Measurements from ENCODE around the gene TFEC. TPM values are rescaled to one million over a fixed set of nuclear protein-coding genes. Genes with fewer than 3 reads are reported as not detected.

The TFEC gene
- total and polyA plus RNA-seq, 10 of the 15 experiments (the other 5 are each of a cell fraction or from before 2014, with no cell fraction given): 0.18 to 5.8 (median 2.4) TPM

DNA sequence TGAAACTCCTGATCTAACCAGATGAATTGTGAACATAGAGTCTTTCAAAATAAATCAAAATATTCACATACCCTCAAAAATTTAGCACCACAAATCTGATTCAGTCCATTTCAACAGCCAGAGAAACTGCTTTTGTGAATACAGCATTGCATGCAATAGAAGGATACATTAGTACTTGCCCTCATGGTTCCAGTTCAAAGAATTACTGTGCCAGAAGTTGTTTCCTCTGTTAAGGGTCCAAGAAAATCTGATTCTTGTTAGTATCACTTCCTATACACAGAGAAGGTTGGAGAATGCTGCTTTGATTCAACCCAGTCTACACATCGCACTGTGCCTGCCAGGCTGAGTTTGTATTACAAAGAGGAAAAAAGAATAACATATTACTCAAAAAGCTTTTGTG is 115.6 kb downstream of the TFEC start (continued):
- TF ChIP-seq, protein P1, sequence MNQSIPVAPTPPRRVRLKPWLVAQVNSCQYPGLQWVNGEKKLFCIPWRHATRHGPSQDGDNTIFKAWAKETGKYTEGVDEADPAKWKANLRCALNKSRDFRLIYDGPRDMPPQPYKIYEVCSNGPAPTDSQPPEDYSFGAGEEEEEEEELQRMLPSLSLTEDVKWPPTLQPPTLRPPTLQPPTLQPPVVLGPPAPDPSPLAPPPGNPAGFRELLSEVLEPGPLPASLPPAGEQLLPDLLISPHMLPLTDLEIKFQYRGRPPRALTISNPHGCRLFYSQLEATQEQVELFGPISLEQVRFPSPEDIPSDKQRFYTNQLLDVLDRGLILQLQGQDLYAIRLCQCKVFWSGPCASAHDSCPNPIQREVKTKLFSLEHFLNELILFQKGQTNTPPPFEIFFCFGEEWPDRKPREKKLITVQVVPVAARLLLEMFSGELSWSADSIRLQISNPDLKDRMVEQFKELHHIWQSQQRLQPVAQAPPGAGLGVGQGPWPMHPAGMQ (IDR thresholded peaks at IDR 0.05; ENCODE audit: borderline replicate concordance): no peak
- TF ChIP-seq CBX5 (IDR thresholded peaks at IDR 0.05; ENCODE audit: low read depth): no peak
- no peak for TF ChIP-seq PML (IDR thresholded peaks at IDR 0.05; ENCODE audit: low read length)
- TF ChIP-seq NBN (IDR thresholded peaks at IDR 0.05): no peak
- TF ChIP-seq SIN3A (IDR thresholded peaks at IDR 0.05; ENCODE audit: low read depth, low read length): no peak
- no peak for TF ChIP-seq IKZF2 (IDR thresholded peaks at IDR 0.05)
- TF ChIP-seq RB1 (IDR thresholded peaks at IDR 0.05; ENCODE audit: borderline replicate concordance): no peak
- TF ChIP-seq, protein P2, sequence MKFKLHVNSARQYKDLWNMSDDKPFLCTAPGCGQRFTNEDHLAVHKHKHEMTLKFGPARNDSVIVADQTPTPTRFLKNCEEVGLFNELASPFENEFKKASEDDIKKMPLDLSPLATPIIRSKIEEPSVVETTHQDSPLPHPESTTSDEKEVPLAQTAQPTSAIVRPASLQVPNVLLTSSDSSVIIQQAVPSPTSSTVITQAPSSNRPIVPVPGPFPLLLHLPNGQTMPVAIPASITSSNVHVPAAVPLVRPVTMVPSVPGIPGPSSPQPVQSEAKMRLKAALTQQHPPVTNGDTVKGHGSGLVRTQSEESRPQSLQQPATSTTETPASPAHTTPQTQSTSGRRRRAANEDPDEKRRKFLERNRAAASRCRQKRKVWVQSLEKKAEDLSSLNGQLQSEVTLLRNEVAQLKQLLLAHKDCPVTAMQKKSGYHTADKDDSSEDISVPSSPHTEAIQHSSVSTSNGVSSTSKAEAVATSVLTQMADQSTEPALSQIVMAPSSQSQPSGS (IDR thresholded peaks at IDR 0.05; ENCODE audit: low read length): no peak

DNA sequence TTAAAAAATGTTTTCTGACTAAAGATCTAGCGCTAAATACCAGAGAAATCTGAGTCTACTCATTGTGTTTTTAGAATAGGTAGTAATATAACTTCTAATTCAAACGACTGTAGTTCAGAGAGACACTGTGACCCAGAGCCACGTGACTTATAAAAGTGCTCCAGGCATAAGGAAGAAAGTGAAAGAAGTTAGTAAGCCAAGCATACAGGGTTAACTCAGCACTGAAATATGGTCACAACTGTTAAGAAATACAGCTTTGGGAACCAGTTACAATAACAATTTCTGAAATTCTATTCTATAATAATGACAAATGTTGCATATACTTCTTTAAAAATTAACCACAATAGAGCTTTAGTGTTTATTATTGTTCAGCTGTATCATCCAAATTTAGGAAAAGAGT is 119.1 kb downstream of the TFEC start:
- Histone ChIP-seq H4K20me1 (ENCODE audit: control insufficient read depth, insufficient read depth) (no peaks in the 10 kb centered on the region), H3K4me1 (ENCODE audit: control insufficient read depth, insufficient read depth, low read length) (no peaks in the 10 kb centered on the region), H3K4me3 (no peak overlapping the region), H3K9ac (ENCODE audit: control insufficient read depth, insufficient read depth, low read length) (no peak overlapping the region), H3K79me2 (ENCODE audit: control insufficient read depth, insufficient read depth, low read length) (no peaks in the 10 kb centered on the region), H3K9me3 (replicated peaks; ENCODE audit: control insufficient read depth, insufficient read depth, low read length) (no peaks in the 10 kb centered on the region), H3K27ac (ENCODE audit: control insufficient read depth, insufficient read depth) (no peak overlapping the region), H3K27me3 (replicated peaks in 1 of 2; ENCODE audit: control insufficient read depth in 2 of 2, insufficient read depth in 2 of 2, low read length in 1 of 2) (no peaks in the 10 kb centered on the region; a peak in 1 of 4 replicates), H3K36me3 (ENCODE audit: control insufficient read depth in 2 of 2, insufficient read depth in 2 of 2, low read length in 1 of 2) (no peaks in the 10 kb centered on the region), H2AFZ (ENCODE audit: control insufficient read depth, low read depth, low read length) (no peak overlapping the region), H3K4me2 (ENCODE audit: control insufficient read depth, insufficient read depth) (no peak overlapping the region)
- intact Hi-C loops (cut with micrococcal nuclease; ENCODE audit: unreplicated experiment) (loop anchor here (5.0 to 10.0 kb wide), 2 partner anchors 213 to 1044 kb away; no protein-coding TSS in a partner anchor), in situ Hi-C loops (cut with MboI) (no loop called here)
- WGBS (ENCODE audit: insufficient coverage, insufficient replicate concordance, low lambda C conversion rate, missing lambda C conversion rate): 30% methylated on average over 3 of the region's 3 CpGs
- FAIRE-seq (no peak), ATAC-seq (no peak), DNase-seq (ENCODE audit: low read depth, low spot score) (no peak)
- RAD21 ChIA-PET (ENCODE audit: unreplicated experiment): no interaction called here
- POLR2A ChIA-PET: no interaction called here
- BruUV-seq (replicated peaks): no TSS peak
- SMC1A ChIA-PET (ENCODE audit: uncharacterized antibody, unreplicated experiment): no interaction called here
- CTCF ChIA-PET: no interaction called here
- TF ChIP-seq POLR2AphosphoS2 (IDR thresholded peaks at IDR 0.05; ENCODE audit: low read depth, low read length) (no peak), STAT3 (IDR thresholded peaks at IDR 0.05; ENCODE audit: low read depth, low read length) (no peak), NFYB (IDR thresholded peaks at IDR 0.05; ENCODE audit: insufficient read depth, low read depth, low read length) (no peak), PML (IDR thresholded peaks at IDR 0.05; ENCODE audit: low read length) (no peak), SMAD5 (IDR thresholded peaks at IDR 0.05; ENCODE audit: low read depth) (no peak)
- TF ChIP-seq, protein P3, sequence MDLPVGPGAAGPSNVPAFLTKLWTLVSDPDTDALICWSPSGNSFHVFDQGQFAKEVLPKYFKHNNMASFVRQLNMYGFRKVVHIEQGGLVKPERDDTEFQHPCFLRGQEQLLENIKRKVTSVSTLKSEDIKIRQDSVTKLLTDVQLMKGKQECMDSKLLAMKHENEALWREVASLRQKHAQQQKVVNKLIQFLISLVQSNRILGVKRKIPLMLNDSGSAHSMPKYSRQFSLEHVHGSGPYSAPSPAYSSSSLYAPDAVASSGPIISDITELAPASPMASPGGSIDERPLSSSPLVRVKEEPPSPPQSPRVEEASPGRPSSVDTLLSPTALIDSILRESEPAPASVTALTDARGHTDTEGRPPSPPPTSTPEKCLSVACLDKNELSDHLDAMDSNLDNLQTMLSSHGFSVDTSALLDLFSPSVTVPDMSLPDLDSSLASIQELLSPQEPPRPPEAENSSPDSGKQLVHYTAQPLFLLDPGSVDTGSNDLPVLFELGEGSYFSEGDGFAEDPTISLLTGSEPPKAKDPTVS (IDR thresholded peaks at IDR 0.05; ENCODE audit: low read depth, low read length): no peak
- TF ChIP-seq, protein P4, sequence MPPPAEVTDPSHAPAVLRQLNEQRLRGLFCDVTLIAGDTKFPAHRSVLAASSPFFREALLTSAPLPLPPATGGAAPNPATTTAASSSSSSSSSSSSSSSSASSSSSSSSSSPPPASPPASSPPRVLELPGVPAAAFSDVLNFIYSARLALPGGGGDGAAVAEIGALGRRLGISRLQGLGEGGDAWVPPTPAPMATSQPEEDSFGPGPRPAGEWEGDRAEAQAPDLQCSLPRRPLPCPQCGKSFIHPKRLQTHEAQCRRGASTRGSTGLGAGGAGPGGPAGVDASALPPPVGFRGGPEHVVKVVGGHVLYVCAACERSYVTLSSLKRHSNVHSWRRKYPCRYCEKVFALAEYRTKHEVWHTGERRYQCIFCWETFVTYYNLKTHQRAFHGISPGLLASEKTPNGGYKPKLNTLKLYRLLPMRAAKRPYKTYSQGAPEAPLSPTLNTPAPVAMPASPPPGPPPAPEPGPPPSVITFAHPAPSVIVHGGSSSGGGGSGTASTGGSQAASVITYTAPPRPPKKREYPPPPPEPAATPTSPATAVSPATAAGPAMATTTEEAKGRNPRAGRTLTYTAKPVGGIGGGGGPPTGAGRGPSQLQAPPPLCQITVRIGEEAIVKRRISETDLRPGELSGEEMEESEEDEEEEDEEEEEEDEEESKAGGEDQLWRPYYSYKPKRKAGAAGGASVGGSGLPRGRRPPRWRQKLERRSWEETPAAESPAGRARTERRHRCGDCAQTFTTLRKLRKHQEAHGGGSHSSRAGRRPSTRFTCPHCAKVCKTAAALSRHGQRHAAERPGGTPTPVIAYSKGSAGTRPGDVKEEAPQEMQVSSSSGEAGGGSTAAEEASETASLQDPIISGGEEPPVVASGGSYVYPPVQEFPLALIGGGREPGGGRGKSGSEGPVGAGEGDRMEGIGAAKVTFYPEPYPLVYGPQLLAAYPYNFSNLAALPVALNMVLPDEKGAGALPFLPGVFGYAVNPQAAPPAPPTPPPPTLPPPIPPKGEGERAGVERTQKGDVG (CRISPR knock-in tag; IDR thresholded peaks at IDR 0.05): no peak
